GM21723 (cell line): ENCODE data around the gene PPP1R3F.

ENCODE experiments used
- ATAC-seq: cut with Tn5 transposase; IDR thresholded peaks from one replicate; pipeline ENCODE4 v1.9.1; 2021; ENCODE audit warnings: mild to moderate bottlenecking, moderate library complexity; ENCODE audit not compliant: unreplicated experiment

The PPP1R3F gene

GRCh38 chrX:49269767-49270248 lies at the start of gene PPP1R3F:
Gene PPP1R3F, plus strand, starts transcription at chrX:49269793. Its CDS starts 77 bp downstream, at chrX:49269870.
- ATAC-seq, result peak; percentile 23

- ATAC-seq, result no peak
Observed at GRCh38 chrX:49220100-49220499, 49.5 kb upstream of the PPP1R3F start.

GRCh38 chrX:49221868-49222267 lies 47.7 kb upstream of the PPP1R3F start:
- ATAC-seq, result no peak

GRCh38 chrX:49225858-49226257 lies 43.7 kb upstream of the PPP1R3F start:
- ATAC-seq, result no peak

- no peak for ATAC-seq
Observed at GRCh38 chrX:49226946-49227345, 42.6 kb upstream of the PPP1R3F start.

- ATAC-seq, result no peak
Observed at GRCh38 chrX:49227726-49228125, 41.9 kb upstream of the PPP1R3F start.

GRCh38 chrX:49228185-49228584 lies 41.4 kb upstream of the PPP1R3F start:
- ATAC-seq, result no peak

- ATAC-seq, result peak; percentile 56
Observed at GRCh38 chrX:49230500-49231232, 38.9 kb upstream of the PPP1R3F start.

- ATAC-seq, result no peak
Observed at GRCh38 chrX:49231333-49232000, 38.1 kb upstream of the PPP1R3F start.

GRCh38 chrX:49232525-49232924 lies 37.1 kb upstream of the PPP1R3F start:
- no peak for ATAC-seq

- no peak for ATAC-seq
Observed at GRCh38 chrX:49233176-49233575, 36.4 kb upstream of the PPP1R3F start, which contains the start of gene CACNA1F. Gene CACNA1F, minus strand, starts transcription at chrX:49233340. Its CDS starts 31 bp downstream, at chrX:49233309.

- ATAC-seq, result no peak
Observed at GRCh38 chrX:49233887-49234555, 35.6 kb upstream of the PPP1R3F start.

- ATAC-seq, result no peak
Observed at GRCh38 chrX:49237060-49237459, 32.5 kb upstream of the PPP1R3F start.

- no peak for ATAC-seq
Observed at GRCh38 chrX:49238735-49239134, 30.9 kb upstream of the PPP1R3F start.

- ATAC-seq, result no peak
Observed at GRCh38 chrX:49242545-49243066, 27.0 kb upstream of the PPP1R3F start.

- no peak for ATAC-seq
Observed at GRCh38 chrX:49243166-49243565, 26.4 kb upstream of the PPP1R3F start.

GRCh38 chrX:49244207-49244606 lies 25.4 kb upstream of the PPP1R3F start:
- no peak for ATAC-seq

GRCh38 chrX:49246541-49246940 lies 23.1 kb upstream of the PPP1R3F start:
- no peak for ATAC-seq

- no peak for ATAC-seq
Observed at GRCh38 chrX:49247346-49247745, 22.2 kb upstream of the PPP1R3F start.

- no peak for ATAC-seq
Observed at GRCh38 chrX:49247916-49248811, 21.4 kb upstream of the PPP1R3F start.
